ENCODE data around the gene FKBP6. TPM values are rescaled to one million over a fixed set of nuclear protein-coding genes. Genes with fewer than 3 reads are reported as not detected.
"Not testable (repeated sequence)": the region's sequence is repeated elsewhere in the genome, so short reads cannot be mapped to it uniquely, and the experiment has no call there.

Gene FKBP6
- total and polyA plus RNA-seq, 2 of the 13 experiments (the other 11 are each of a cell fraction or from before 2014, with no cell fraction given) = 0.07 to 0.20 TPM

DNA sequence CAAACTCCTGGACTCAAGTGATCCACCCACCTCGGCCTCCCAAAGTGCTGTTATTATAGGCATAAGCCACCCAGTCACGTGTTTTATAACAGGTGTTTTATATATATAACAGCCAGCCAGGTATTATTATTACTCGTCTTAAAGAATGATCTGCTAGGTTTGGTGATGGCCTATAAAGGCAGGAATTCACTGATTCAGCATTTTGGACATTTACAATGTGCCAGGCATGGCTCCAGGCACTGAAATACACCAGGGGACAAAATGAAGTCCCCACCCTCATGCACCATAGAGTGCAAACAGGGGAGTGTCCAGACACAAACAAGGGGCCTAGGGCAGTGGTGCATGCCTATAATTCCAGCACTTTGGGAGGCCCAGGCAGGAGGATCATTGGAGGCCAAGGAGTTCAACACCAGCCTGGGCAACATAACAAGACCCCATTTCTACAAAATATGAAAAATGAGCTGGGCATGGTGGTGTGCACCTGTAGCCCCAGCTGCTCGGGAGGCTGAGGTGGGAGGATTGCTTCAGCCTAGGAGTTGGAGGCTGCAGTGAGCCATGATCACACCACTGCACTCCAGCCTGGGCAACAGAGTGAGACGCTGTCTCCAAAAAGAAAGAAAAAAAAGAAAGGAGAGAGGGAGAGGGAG lies 4.4 kb upstream of the FKBP6 start:
- TF ChIP-seq MAFF (IDR thresholded peaks at IDR 0.05; ENCODE audit: low read depth, low read length) (peak; percentile 53), REPIN1 (CRISPR knock-in tag; IDR thresholded peaks at IDR 0.05; ENCODE audit: borderline replicate concordance, low read depth) (0 out of 2 replicates have a peak, but pooled peaks have one; percentile 1), ZNF121 (CRISPR knock-in tag; IDR thresholded peaks at IDR 0.05) (peak; percentile 15; the same call in 1 of the 2 replicates), MAFK (conservative IDR thresholded peaks at IDR 0.05 in 1 of 2, IDR thresholded peaks at IDR 0.05 in 1 of 2; ENCODE audit: low read length in 2 of 2) (peak; percentile 29 to 62; a peak in 3 of 4 replicates)
- TF ChIP-seq, protein P1, sequence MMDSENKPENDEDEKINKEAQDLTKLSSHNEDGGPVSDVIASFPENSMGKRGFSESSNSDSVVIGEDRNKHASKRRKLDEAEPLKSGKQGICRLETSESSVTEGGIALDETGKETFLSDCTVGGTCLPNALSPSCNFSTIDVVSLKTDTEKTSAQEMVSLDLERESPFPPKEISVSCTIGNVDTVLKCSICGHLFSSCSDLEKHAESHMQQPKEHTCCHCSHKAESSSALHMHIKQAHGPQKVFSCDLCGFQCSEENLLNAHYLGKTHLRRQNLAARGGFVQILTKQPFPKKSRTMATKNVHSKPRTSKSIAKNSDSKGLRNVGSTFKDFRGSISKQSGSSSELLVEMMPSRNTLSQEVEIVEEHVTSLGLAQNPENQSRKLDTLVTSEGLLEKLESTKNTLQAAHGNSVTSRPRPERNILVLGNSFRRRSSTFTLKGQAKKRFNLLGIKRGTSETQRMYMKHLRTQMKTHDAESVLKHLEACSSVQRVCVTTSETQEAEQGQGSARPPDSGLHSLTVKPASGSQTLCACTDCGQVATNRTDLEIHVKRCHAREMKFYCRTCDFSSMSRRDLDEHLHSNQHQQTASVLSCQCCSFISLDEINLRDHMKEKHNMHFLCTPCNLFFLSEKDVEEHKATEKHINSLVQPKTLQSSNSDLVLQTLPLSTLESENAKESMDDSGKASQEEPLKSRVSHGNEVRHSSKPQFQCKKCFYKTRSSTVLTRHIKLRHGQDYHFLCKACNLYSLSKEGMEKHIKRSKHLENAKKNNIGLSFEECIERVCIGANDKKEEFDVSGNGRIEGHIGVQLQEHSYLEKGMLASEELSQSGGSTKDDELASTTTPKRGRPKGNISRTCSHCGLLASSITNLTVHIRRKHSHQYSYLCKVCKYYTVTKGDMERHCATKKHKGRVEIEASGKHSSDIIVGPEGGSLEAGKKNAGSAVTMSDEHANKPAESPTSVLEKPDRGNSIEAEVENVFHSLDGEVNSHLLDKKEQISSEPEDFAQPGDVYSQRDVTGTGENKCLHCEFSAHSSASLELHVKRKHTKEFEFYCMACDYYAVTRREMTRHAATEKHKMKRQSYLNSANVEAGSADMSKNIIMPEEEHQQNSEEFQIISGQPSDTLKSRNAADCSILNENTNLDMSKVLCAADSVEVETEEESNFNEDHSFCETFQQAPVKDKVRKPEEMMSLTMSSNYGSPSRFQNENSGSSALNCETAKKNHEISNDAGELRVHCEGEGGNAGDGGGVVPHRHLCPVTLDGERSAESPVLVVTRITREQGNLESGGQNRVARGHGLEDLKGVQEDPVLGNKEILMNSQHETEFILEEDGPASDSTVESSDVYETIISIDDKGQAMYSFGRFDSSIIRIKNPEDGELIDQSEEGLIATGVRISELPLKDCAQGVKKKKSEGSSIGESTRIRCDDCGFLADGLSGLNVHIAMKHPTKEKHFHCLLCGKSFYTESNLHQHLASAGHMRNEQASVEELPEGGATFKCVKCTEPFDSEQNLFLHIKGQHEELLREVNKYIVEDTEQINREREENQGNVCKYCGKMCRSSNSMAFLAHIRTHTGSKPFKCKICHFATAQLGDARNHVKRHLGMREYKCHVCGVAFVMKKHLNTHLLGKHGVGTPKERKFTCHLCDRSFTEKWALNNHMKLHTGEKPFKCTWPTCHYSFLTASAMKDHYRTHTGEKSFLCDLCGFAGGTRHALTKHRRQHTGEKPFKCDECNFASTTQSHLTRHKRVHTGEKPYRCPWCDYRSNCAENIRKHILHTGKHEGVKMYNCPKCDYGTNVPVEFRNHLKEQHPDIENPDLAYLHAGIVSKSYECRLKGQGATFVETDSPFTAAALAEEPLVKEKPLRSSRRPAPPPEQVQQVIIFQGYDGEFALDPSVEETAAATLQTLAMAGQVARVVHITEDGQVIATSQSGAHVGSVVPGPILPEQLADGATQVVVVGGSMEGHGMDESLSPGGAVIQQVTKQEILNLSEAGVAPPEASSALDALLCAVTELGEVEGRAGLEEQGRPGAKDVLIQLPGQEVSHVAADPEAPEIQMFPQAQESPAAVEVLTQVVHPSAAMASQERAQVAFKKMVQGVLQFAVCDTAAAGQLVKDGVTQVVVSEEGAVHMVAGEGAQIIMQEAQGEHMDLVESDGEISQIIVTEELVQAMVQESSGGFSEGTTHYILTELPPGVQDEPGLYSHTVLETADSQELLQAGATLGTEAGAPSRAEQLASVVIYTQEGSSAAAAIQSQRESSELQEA (CRISPR knock-in tag; IDR thresholded peaks at IDR 0.05; ENCODE audit: not compliant biosample characterization) = peak; percentile 22
- TF ChIP-seq, protein P2, sequence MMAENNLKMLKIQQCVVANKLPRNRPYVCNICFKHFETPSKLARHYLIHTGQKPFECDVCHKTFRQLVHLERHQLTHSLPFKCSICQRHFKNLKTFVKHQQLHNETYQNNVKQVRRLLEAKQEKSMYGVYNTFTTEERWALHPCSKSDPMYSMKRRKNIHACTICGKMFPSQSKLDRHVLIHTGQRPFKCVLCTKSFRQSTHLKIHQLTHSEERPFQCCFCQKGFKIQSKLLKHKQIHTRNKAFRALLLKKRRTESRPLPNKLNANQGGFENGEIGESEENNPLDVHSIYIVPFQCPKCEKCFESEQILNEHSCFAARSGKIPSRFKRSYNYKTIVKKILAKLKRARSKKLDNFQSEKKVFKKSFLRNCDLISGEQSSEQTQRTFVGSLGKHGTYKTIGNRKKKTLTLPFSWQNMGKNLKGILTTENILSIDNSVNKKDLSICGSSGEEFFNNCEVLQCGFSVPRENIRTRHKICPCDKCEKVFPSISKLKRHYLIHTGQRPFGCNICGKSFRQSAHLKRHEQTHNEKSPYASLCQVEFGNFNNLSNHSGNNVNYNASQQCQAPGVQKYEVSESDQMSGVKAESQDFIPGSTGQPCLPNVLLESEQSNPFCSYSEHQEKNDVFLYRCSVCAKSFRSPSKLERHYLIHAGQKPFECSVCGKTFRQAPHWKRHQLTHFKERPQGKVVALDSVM (CRISPR knock-in tag; IDR thresholded peaks at IDR 0.05) = peak; percentile 95
- H3K9me3 ChIP-seq (ENCODE audit: low read length); in situ Hi-C loops (cut with HindIII; ENCODE audit: extremely low pct_ligation_motif_present, low pct_unique_long_range_greater_than_20kb); H3K27ac ChIP-seq (ENCODE audit: extremely low read length, insufficient read depth, low read length); H3K79me2 ChIP-seq (ENCODE audit: insufficient read depth, low read length); H3K36me3 ChIP-seq (replicated peaks in 1 of 2; ENCODE audit: control insufficient read depth in 1 of 2, insufficient read depth in 2 of 2, low read length in 2 of 2); BruUV-seq (replicated peaks); H4K20me1 ChIP-seq (ENCODE audit: insufficient read depth, low read length); FAIRE-seq; ATAC-seq; H2AFZ ChIP-seq (ENCODE audit: low read length); H3K27me3 ChIP-seq (ENCODE audit: control insufficient read depth in 1 of 2, insufficient read depth in 2 of 2, low read length in 2 of 2); DNase-seq (ENCODE audit: low spot score): not testable (repeated sequence)
- Histone ChIP-seq H3K4me1 (ENCODE audit: insufficient read depth, low read length) (peaks cover 40% of the 10 kb centered on the region), H3K4me3 (replicated peaks in 1 of 3; ENCODE audit: insufficient read depth in 1 of 3, low read depth in 2 of 3, low read length in 3 of 3) (peak overlapping the region; percentile 40 to 73 (median 55); a peak in 4 of 6 replicates), H3K9ac (ENCODE audit: insufficient read depth, low read depth, low read length) (peak overlapping the region; percentile 47), H3K4me2 (ENCODE audit: low read depth, low read length) (peak overlapping the region; percentile 95)
- intact Hi-C loops (cut with micrococcal nuclease; ENCODE audit: unreplicated experiment) = loop anchor here (2.0 to 5.0 kb wide), 3 partner anchors 19 to 129 kb away; no protein-coding TSS in a partner anchor
- ChIA-PET POLR2A (interaction anchor here (1.1 to 2.4 kb wide), 5 partner anchors 17 to 128 kb away, joined by 3 to 7 read pairs (median 7); no protein-coding TSS in a partner anchor), CTCF (ENCODE audit: low intra/inter-chr PET ratio, low total read pairs) (interaction anchor here (1.4 kb wide), 1 partner anchor 128 kb away, joined by 13 read pairs; no protein-coding TSS in a partner anchor)
- WGBS (ENCODE audit: low lambda C conversion rate) = 76% methylated on average over 5 of the region's 5 CpGs

Measured in HepG2 (cell line).